CD4-positive, CD25-positive, alpha-beta regulatory T cell (primary cell): ENCODE measurements around the gene PIGL. TPM values are rescaled to one million over a fixed set of nuclear protein-coding genes. Genes with fewer than 3 reads are reported as not detected.
"Not testable (repeated sequence)": the region's sequence is repeated elsewhere in the genome, so short reads cannot be mapped to it uniquely, and the experiment has no call there.

Experiments
- ATAC-seq, 2 donors: fragments of 150-1000 bp; cut with Tn5 transposase; one replicate each; pipeline ENCODE4 v1.10.0; 2021; ENCODE audit warnings: low read depth in 2 of 2, moderate number of reproducible peaks in 2 of 2, moderate library complexity in 1 of 2
- DNase-seq, 3 donors: peaks; one replicate each; pipeline versions ENCODE4 v3.0.0 to v3.0.0-alpha.2; 2012 to 2022; ENCODE audit warnings: mixed read lengths in 1 of 3
- H3K27ac ChIP-seq: one replicate; pipeline ENCODE4 v1.7.0; 2013; ENCODE audit warnings: mild to moderate bottlenecking, low read length; ENCODE audit not compliant: insufficient read depth, poor library complexity, severe bottlenecking
- H3K27me3 ChIP-seq: one replicate; pipeline ENCODE4 v1.7.0; 2013; ENCODE audit warnings: low read length; ENCODE audit not compliant: control insufficient read depth, insufficient read depth
- H3K36me3 ChIP-seq: one replicate; pipeline ENCODE4 v1.7.0; 2013; ENCODE audit warnings: mild to moderate bottlenecking, low read length, moderate library complexity; ENCODE audit not compliant: control insufficient read depth, insufficient read depth
- H3K4me1 ChIP-seq: 2 replicates; pipeline ENCODE4 v1.7.0; 2013; ENCODE audit warnings: mild to moderate bottlenecking, low read length; ENCODE audit not compliant: insufficient read depth, control insufficient read depth, poor library complexity, severe bottlenecking
- H3K4me3 ChIP-seq: one replicate; pipeline ENCODE4 v1.7.0; 2013; ENCODE audit warnings: low read depth, mild to moderate bottlenecking, low read length, moderate library complexity
- H3K9me3 ChIP-seq, 2 experiments: 1 replicate in 1 of 2; 2 replicates in 1 of 2; pipeline ENCODE4 v1.7.0; 2013; ENCODE audit warnings: low read length in 2 of 2, mild to moderate bottlenecking in 1 of 2, moderate library complexity in 1 of 2; ENCODE audit not compliant: control insufficient read depth in 2 of 2
- H3K27ac Mint-ChIP-seq, 3 donors: one replicate each; pipeline ENCODE4 v1.8.0; 2020 to 2022; ENCODE audit warnings: mild to moderate bottlenecking in 3 of 3, mixed read lengths in 3 of 3, moderate library complexity in 2 of 3
- H3K27me3 Mint-ChIP-seq: one replicate; pipeline ENCODE4 v1.8.0; 2022; ENCODE audit warnings: mild to moderate bottlenecking, mixed read lengths
- H3K36me3 Mint-ChIP-seq: one replicate; pipeline ENCODE4 v1.8.0; 2020; ENCODE audit warnings: mixed read lengths
- H3K4me1 Mint-ChIP-seq, 4 donors: one replicate each; pipeline ENCODE4 v1.8.0; 2020 to 2022; ENCODE audit warnings: mixed read lengths in 4 of 4, mild to moderate bottlenecking in 1 of 4
- H3K4me3 Mint-ChIP-seq, 4 donors: one replicate each; pipeline ENCODE4 v1.8.0; 2020 to 2022; ENCODE audit warnings: mild to moderate bottlenecking in 4 of 4, mixed read lengths in 4 of 4, moderate library complexity in 3 of 4
- H3K9me3 Mint-ChIP-seq, 7 donors: one replicate each; pipeline ENCODE4 v1.8.0; 2020 to 2022; ENCODE audit warnings: mixed read lengths in 7 of 7, mild to moderate bottlenecking in 3 of 7, moderate library complexity in 2 of 7
- polyA plus RNA-seq, 4 donors: library from polyadenylated mRNA; unstranded; fragments of 300-500 nt; fragmentation: Illumina TruSeq; gene quantifications; one replicate each; pipeline ENCODE4 v1.2.3, GENCODE V29; 2021
- total RNA-seq: library from RNA; stranded (reverse); gene quantifications from one replicate; pipeline ENCODE4 v1.2.3, GENCODE V29; 2022

The PIGL gene
- total and polyA plus RNA-seq, 5 donors from 2014 or later: 8.7 to 59.4 (median 11.5) TPM

DNA sequence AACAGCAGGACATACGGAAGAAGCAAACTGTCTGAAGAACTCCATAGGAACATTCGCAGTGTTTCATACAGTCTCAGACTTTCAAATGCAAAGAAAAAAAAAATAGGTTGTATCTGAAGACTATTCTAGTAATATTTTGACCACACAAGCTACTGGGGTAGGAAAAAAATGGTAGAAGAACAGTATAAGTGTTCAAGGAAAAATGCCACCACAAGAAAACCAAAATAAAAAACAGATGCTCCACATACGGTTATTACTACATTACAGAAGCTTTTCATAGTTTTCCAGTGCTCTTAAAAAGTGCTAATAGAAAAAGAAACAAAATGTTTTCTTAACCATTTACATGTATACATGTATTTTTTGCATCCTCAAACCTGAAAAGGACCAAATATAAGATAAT lies 5.4 kb upstream of the PIGL start:
- peak overlapping the region in 2 of 3 donors; percentile 35 to 48 for H3K27ac Mint-ChIP-seq
- H3K4me3 ChIP-seq: no peak overlapping the region
- DNase-seq: no peak
- no peaks in the 10 kb centered on the region for H3K9me3 ChIP-seq
- ATAC-seq: no peak
- H3K27me3 Mint-ChIP-seq: no peaks in the 10 kb centered on the region
- H3K36me3 ChIP-seq: no peaks in the 10 kb centered on the region
- H3K27ac ChIP-seq: no peak overlapping the region
- H3K36me3 Mint-ChIP-seq: peaks cover 3% of the 10 kb centered on the region
- peaks cover 48% of the 10 kb centered on the region for H3K4me1 ChIP-seq
- H3K4me3 Mint-ChIP-seq: peak overlapping the region in 3 of 4 donors; percentile 40 to 81 (median 54)
- H3K4me1 Mint-ChIP-seq: peaks cover 30 to 70% (median 42%) of the 10 kb centered on the region in 4 donors
- no peaks in the 10 kb centered on the region for H3K27me3 ChIP-seq
- H3K9me3 Mint-ChIP-seq: peaks cover 0 to 1% (median 0%) of the 10 kb centered on the region in 7 donors

DNA sequence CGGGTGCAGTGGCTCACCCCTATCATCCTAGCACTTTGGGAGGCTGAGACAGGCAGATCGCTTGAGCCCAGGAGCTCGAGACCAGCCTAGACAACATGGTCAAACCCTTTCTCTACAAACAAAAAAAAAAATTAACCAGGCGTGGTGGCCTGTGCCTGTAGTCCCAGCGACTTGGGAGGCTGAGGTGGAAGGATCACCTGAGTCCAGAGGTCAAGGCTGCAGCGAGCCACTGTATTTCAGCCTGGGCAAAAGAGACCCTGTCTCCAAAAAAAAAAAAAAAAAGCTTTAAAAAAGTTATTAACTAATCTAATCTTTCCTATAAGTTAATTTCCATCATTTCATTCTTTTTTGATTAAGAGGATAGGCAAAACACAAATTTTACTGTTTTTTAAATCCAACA lies 4.2 kb upstream of the PIGL start:
- Histone ChIP-seq H3K9me3 (no peaks in the 10 kb centered on the region), H3K4me1 (peaks cover 57% of the 10 kb centered on the region), H3K27me3 (no peaks in the 10 kb centered on the region), H3K27ac (no peak overlapping the region), H3K4me3 (peak overlapping the region; percentile 37), H3K36me3 (no peaks in the 10 kb centered on the region)
- Mint-ChIP-seq H3K36me3 (no peaks in the 10 kb centered on the region), H3K27ac (peak overlapping the region in 1 of 3 donors; percentile 35), H3K4me3 (peak overlapping the region; percentile 93 to 98 (median 96)), H3K4me1 (peaks cover 33 to 74% (median 48%) of the 10 kb centered on the region in 4 donors), H3K27me3 (no peaks in the 10 kb centered on the region), H3K9me3 (peaks cover 0 to 1% (median 0%) of the 10 kb centered on the region in 7 donors)
- DNase-seq (no peak), ATAC-seq (no peak)

DNA sequence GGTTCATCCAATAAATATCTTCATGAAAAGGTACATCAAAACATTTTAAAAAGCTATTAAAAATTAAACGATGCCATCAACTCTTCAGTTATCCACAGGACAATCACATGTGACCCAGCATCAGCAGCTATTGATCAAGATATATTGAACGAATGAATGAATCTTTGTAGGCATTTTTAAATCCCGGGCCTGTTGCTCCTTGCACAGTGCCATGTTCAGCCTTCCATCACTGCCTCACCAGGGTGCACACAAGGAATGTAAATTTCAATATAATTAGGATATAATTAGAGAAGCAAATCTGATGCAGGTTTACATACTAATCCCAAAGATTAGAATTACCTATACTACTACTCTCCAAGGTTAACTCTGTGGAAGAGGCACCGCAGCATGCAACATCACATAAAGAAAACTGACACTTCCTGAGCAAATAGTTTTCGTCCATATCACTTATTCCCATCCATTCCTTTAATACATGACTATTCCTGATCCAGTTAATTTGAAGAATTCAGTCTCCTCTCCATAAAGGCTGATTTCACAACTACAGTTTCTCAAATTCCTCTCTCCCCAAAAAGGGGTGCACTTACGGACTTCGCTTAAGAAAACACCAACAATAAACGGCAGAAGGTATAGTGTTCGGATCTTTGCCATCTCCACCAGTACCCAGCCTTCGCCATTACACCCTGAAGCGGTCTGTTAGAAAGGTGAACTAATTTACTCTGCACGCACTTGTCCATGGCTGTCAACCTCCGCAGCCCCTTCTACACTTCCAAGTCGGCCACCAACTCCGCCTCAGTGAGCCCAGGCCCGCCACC lies 2.6 kb upstream of the PIGL start:
- Mint-ChIP-seq H3K27me3 (no peaks in the 10 kb centered on the region), H3K4me1 (peaks cover 37 to 75% (median 57%) of the 10 kb centered on the region in 4 donors), H3K4me3 (peak overlapping the region; percentile 93 to 98 (median 96)), H3K27ac (peak overlapping the region; percentile 90 to 95 (median 95)), H3K36me3 (no peaks in the 10 kb centered on the region), H3K9me3 (no peaks in the 10 kb centered on the region)
- ATAC-seq (peak; percentile 2 to 14), DNase-seq (peak in 1 of 3 donors; percentile 47)
- Histone ChIP-seq H3K36me3 (no peaks in the 10 kb centered on the region), H3K27me3 (no peaks in the 10 kb centered on the region), H3K27ac (peak overlapping the region; percentile 83), H3K9me3 (no peaks in the 10 kb centered on the region), H3K4me1 (peaks cover 53% of the 10 kb centered on the region), H3K4me3 (peak overlapping the region; percentile 99)

DNA sequence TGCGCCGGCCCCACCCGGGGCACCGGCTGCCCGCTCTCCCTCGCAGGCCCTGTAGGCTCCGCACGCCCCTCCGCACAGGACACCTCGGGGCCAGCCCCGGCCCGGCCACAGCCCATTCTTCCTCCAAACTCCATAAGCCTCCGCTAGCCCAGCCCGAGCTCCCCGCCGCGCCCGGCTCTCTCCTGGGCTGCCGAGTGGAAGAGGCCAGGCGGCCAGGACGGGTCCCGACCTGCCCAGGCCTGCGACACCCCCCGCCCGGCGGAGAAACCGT lies 2.1 kb upstream of the PIGL start:
- H3K9me3 Mint-ChIP-seq: no peaks in the 10 kb centered on the region
- peak overlapping the region; percentile 90 to 95 (median 95) for H3K27ac Mint-ChIP-seq
- Histone ChIP-seq H3K36me3 (no peaks in the 10 kb centered on the region), H3K9me3 (no peaks in the 10 kb centered on the region), H3K27me3 (no peaks in the 10 kb centered on the region), H3K27ac (peak overlapping the region; percentile 83), H3K4me3 (peak overlapping the region; percentile 99), H3K4me1 (peaks cover 53% of the 10 kb centered on the region)
- ATAC-seq (peak; percentile 17 to 26), DNase-seq (peak in 1 of 3 donors; percentile 24)
- H3K4me3 Mint-ChIP-seq: peak overlapping the region; percentile 93 to 98 (median 96)
- H3K36me3 Mint-ChIP-seq: no peaks in the 10 kb centered on the region
- H3K27me3 Mint-ChIP-seq: no peaks in the 10 kb centered on the region
- peaks cover 37 to 74% (median 56%) of the 10 kb centered on the region in 4 donors for H3K4me1 Mint-ChIP-seq

DNA sequence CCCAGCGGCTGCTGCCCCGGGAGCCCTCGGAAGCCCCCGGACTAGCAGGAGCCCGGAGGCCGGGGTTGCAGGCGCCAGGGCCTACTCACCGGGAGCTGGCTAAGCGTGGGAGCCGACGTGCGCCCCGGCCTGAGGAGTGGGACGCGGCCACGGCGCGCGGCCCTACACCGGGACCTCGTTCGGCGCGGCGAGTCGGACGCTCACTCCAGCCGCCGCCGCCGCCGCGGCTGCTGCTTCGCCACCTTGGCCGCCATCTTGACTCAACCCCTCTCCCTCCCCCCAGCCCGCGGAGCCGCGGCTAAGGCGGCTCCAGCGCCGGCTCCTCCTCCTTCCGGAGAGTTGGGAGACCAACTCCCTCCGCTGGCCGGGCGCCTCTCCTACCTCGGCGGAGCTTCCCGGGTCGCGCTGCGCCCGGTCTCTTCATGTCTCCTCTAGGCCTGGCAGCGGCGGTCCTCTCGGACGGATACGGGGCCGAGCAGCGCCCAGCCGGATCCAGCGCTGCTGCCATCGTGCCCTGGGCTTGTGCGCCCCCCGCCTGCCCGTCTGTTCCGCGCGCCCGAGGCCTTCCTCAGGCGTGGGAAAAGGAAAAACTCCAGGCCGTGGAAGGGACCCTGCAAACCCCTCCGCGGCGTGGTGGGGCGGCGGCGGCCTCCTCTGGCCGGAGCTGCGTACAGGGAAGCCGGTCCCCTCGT lies 1.6 kb upstream of the PIGL start, which contains the start of gene NCOR1:
Gene NCOR1, minus strand, starts transcription at position 262 of the 692 bp plus-strand sequence. CDS start 20,965 bp downstream, outside the sequence.
- no peaks in the 10 kb centered on the region for H3K27me3 ChIP-seq
- Mint-ChIP-seq H3K4me1 (peaks cover 37 to 74% (median 54%) of the 10 kb centered on the region in 4 donors), H3K27me3 (no peaks in the 10 kb centered on the region), H3K27ac (peak within 1 kb of the TSS; percentile 90 to 95 (median 95)), H3K4me3 (peak within 1 kb of the TSS; percentile 93 to 99 (median 97)), H3K36me3 (no peaks in the 10 kb centered on the region), H3K9me3 (no peaks in the 10 kb centered on the region)
- ATAC-seq (peak; percentile 86 to 87), DNase-seq (peak; percentile 82 to 92 (median 86))
- peak within 1 kb of the TSS; percentile 83 for H3K27ac ChIP-seq
- H3K9me3 ChIP-seq: no peaks in the 10 kb centered on the region
- no peaks in the 10 kb centered on the region for H3K36me3 ChIP-seq
- peak within 1 kb of the TSS; percentile 99 for H3K4me3 ChIP-seq
- peaks cover 53% of the 10 kb centered on the region for H3K4me1 ChIP-seq

DNA sequence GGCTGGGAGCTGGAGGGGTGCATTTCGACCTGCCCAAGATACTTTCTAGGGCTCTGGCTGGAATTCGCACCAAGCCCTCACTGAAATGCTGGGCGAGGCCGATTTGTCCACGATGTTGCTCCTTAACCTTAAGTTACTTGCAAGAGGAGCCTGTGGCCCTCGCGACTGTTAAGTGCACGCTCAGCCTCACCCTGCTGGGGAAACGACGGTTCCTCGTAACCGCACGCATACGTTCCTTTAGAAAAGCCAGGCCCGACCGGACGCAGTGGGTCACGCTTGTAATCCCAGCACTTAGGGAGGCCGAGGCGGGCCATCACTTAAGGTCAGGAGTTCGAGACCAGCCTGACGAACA lies 1.1 kb upstream of the PIGL start:
- no peaks in the 10 kb centered on the region for H3K9me3 ChIP-seq
- no peaks in the 10 kb centered on the region for H3K36me3 ChIP-seq
- peak overlapping the region; percentile 71 for H3K4me3 ChIP-seq
- Mint-ChIP-seq H3K27ac (peak overlapping the region; percentile 48 to 93 (median 73)), H3K9me3 (no peaks in the 10 kb centered on the region), H3K4me3 (peak overlapping the region; percentile 93 to 99 (median 97)), H3K4me1 (peaks cover 37 to 69% (median 52%) of the 10 kb centered on the region in 4 donors), H3K36me3 (no peaks in the 10 kb centered on the region), H3K27me3 (no peaks in the 10 kb centered on the region)
- H3K27ac ChIP-seq: peak overlapping the region; percentile 83
- ATAC-seq (no peak), DNase-seq (peak in 1 of 3 donors; percentile 52)
- no peaks in the 10 kb centered on the region for H3K27me3 ChIP-seq
- peaks cover 53% of the 10 kb centered on the region for H3K4me1 ChIP-seq

DNA sequence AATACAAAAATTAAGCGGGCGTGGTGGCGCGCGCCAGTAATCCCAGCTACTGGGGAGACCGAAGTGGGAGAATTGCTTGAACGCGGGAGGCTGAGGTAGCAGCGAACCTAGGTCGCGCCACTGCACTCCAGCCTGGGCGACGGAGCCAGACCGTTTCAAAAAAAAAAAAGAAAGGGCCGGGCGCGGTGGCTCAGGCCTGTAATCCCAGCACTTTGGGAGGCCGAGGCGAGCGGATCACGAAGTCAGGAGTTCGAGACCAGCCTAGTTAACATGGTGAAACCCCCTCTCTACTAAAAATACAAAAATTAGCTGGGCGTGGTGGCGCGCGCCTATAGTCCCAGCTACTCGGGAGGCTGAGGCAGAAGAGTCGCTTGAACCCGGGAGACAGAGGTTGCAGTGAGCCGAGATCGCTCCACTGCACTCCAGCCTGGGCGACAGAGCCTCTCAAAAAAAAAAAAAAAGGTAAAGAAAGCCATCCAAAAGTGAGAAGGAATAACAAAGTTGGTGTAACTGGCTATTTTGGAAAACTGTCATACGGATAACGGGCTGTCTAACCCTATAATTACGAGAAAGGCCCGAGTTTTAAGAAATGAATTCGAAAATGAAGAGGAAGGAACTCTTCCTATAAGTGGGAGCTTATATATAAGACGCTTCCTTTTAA lies 539 bp upstream of the PIGL start:
- H3K36me3 Mint-ChIP-seq, ATAC-seq: not testable (repeated sequence)
- peaks cover 34 to 64% (median 50%) of the 10 kb centered on the region in 4 donors for H3K4me1 Mint-ChIP-seq

More for the DNA sequence above, 539 bp upstream of the PIGL start:
- Histone ChIP-seq H3K27ac (peak overlapping the region; percentile 83), H3K4me3 (peak overlapping the region; percentile 92), H3K4me1 (peaks cover 50% of the 10 kb centered on the region)
- not testable (repeated sequence) for H3K27me3 Mint-ChIP-seq, H3K9me3 Mint-ChIP-seq, H3K36me3 ChIP-seq, H3K9me3 ChIP-seq, H3K27me3 ChIP-seq, DNase-seq
- peak overlapping the region; percentile 93 to 99 (median 97) for H3K4me3 Mint-ChIP-seq
- H3K27ac Mint-ChIP-seq: peak overlapping the region; percentile 92 to 96 (median 93)
